C4-2B (cell line): ENCODE measurements around the gene RBM22.
A peak's percentile ranks its signal among the peaks of the same experiment; 100 is the strongest.
"Not testable (repeated sequence)": the region's sequence is repeated elsewhere in the genome, so short reads cannot be mapped to it uniquely, and the experiment has no call there.

Experiments used
- H3K27ac ChIP-seq: fragments of 450-650 bp; 2 replicates; pipeline ENCODE4 v1.5.1; 2017
- ZFX ChIP-seq: fragments of 450-650 bp; IDR thresholded peaks from 2 replicates; pipeline ENCODE4 v1.6.1; 2017
- TF ChIP-seq, protein P1 (sequence below): fragments of 450-650 bp; conservative IDR thresholded peaks from 2 replicates; pipeline ENCODE4 v1.5.1; 2017; ENCODE audit warnings: mild to moderate bottlenecking

The RBM22 gene

DNA sequence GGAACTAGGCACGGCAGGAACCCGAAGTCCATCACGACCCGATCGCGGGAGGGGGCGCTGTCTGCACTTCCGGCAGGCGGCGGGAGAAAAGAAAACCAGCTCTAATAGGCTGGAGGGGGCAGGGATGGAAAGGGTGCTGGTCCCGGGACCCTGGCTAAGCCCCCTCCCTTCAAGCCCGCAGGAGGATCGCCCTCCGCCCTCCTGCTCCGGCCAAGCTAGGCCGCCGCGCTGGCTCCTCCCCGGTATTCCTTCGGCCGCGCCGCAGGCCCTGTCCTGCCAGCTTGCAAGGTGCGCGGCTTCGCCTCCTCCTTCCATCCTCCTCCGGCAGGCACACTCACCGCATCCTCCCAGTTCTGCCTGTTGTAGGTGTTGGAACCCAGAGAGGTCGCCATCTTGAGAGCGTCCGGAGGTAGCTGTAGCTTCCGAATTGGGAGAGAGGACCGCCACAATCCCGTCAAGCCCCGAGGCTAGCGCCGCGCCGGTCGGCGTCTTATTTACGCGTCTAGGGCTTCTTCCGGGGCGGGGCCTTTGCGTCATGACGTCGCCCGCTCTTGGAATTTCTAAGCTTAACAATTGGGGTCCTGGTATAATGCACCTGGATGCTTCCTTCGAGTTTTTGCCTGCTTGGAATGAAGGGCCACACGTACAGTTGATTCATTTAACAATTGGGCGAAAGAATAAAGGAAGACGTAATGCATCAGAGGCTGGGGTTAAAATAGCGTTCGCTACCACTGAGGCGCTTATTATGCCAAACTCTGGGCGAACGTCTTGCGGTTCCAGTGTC lies at the start of gene RBM22:
Gene RBM22 (minus strand): TSS at position 469 of the 784 bp plus-strand sequence. CDS start 77 bp downstream, at position 392.
- TF ChIP-seq, protein P1, sequence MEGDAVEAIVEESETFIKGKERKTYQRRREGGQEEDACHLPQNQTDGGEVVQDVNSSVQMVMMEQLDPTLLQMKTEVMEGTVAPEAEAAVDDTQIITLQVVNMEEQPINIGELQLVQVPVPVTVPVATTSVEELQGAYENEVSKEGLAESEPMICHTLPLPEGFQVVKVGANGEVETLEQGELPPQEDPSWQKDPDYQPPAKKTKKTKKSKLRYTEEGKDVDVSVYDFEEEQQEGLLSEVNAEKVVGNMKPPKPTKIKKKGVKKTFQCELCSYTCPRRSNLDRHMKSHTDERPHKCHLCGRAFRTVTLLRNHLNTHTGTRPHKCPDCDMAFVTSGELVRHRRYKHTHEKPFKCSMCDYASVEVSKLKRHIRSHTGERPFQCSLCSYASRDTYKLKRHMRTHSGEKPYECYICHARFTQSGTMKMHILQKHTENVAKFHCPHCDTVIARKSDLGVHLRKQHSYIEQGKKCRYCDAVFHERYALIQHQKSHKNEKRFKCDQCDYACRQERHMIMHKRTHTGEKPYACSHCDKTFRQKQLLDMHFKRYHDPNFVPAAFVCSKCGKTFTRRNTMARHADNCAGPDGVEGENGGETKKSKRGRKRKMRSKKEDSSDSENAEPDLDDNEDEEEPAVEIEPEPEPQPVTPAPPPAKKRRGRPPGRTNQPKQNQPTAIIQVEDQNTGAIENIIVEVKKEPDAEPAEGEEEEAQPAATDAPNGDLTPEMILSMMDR = peak; percentile 84
- TF ChIP-seq ZFX = peak; percentile 93
- H3K27ac ChIP-seq = peak within 1 kb of the TSS; percentile 91

DNA sequence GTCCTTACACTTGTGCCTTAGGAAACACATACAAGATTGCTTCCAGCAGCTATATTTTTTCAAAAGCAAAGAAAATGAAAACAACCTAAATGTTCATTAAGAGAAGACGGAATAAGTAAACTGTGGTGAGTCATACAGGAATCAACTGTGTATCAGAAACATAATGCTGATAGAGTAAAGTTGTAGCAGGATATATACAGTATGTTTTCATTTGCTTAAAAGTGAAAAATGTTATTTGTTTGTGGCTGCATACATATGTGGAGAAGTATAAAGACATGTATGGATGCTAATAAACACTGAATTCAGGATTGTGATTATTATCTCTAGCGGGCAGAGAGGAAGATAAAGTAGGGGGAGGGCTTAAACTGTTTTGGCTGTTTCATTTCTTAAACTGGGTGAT lies 49.6 kb upstream of the RBM22 start:
- TF ChIP-seq, protein P1 = no peak
- TF ChIP-seq ZFX = no peak
- H3K27ac ChIP-seq = no peak overlapping the region

DNA sequence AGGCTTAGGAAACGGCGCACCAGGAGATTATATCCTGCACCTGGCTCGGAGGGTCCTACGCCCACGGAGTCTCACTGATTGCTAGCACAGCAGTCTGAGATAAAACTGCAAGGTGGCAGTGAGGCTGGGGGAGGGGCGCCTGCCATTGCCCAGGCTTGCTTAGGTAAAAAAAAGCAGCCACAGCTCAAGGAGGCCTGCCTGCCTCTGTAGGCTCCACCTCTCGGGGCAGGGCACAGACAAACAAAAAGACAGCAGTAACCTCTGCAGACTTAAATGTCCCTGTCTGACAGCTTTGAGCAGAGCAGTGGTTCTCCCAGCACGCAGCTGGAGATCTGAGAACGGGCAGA lies 42.3 kb upstream of the RBM22 start:
- H3K27ac ChIP-seq = not testable (repeated sequence)

GRCh38 chr5:150742455-150743141 lies 41.7 kb upstream of the RBM22 start:
- H3K27ac ChIP-seq = not testable (repeated sequence)

- no peak overlapping the region for H3K27ac ChIP-seq
- no peak for TF ChIP-seq ZFX
- TF ChIP-seq, protein P1 = no peak
Observed at GRCh38 chr5:150740992-150741391, 40.1 kb upstream of the RBM22 start.

DNA sequence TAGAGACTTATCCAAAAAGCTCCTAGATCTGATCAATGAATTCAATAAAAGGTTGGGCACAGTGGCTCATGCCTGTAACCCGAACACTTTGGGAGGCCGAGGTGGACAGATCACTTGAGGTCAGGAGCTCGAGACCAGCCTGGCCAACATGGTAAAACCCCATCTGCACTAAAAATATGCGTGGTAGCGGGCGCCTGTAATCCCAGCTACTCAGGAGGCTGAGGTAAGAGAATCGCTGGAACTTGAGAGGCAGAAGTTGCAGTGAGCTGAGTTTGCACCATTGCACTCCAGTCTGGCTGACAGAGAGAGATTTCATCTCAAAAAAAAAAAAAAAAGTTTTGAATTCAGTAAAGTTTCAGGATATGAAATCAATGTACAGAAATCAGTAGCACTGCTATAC lies 38.0 kb upstream of the RBM22 start:
- TF ChIP-seq, protein P1 = no peak
- TF ChIP-seq ZFX = no peak
- no peak overlapping the region for H3K27ac ChIP-seq

DNA sequence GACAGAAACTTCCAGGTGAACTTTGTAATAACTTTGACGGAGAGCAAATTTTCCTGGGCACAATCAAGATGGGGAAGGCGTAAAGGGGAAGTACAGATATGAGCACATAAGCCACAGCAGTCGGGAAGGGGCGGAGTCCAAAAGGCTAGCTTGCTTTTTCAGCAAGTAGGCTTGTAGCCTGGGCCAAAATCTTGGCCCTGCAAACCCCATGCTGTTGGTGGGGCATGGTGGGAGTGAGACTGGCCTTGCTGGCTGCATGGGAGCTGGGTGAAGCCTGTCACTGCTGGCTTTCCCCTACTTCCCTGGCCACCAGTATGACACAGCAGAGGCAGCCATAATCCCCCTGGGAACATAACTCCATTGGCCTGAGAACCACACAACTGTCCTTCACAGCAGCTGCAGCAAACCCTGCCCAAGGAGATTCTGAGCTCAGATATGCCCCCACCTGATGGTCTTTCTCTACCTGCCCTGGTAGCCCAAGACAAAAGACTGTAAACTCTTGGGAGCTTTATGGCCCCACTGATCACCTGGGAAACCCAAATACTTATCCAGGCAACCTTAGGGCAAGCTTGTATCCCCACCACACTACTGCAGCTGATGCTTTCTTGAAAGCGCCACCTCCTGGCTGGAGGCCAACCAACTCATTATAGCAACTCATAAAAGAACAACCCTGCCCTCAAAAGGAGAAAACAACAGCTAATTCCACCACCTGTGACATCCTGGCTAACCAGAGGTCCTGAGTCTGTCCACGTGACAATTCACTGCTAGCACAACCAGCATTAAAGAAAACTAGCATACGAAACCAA lies 33.9 kb upstream of the RBM22 start:
- H3K27ac ChIP-seq = no peak overlapping the region
- TF ChIP-seq ZFX = no peak
- TF ChIP-seq, protein P1 = no peak

GRCh38 chr5:150731669-150732242 lies 30.9 kb upstream of the RBM22 start:
- H3K27ac ChIP-seq = no peak overlapping the region
- TF ChIP-seq ZFX = no peak
- TF ChIP-seq, protein P1 = no peak
